ENCODE measurements around the gene ANGPT4. TPM values are rescaled to one million over a fixed set of nuclear protein-coding genes. Genes with fewer than 3 reads are reported as not detected.
"Not testable (repeated sequence)": the region's sequence is repeated elsewhere in the genome, so short reads cannot be mapped to it uniquely, and the experiment has no call there.

ANGPT4 gene
- total RNA-seq, 1 experiment from 2014 or later: not detected

- no peak for DNase-seq (ENCODE audit: low read depth)
Observed at GRCh38 chr20:873875-874607, 42.1 kb downstream of the ANGPT4 start.

DNA sequence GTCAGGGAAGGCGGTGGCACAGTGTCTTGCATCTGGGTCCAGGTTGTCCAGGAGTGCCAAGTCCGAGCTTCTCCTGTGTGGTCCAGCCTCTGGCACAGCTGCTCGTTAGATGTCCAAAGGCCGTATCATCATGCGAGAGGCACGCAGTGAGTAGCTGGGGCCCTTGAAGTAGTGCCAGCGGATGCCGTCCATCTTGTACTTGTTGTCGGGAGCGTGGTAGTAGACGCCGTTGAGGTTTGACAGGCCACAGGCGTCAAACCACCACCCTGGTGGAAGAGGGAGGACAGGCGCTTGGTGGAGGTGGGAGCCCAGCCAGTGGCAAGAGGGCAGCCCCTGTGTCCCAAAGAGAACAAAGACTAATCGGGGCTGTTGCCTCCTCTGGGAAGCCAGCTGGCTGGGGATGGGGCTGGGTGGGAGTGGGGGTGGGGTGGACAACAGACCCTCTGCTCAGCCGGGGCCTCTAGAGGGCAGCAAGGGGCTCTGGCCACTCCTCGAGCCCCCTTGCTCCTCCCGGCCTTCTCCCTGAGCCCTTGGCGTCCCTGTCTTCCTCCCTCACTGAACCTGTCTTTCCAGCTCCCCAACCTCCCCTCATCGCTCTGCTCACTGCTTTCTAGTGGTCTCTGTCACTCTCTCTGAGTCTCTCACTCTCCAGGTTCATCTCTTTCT is 43.1 kb downstream of the ANGPT4 start:
- DNase-seq (ENCODE audit: low read depth): no peak

DNA sequence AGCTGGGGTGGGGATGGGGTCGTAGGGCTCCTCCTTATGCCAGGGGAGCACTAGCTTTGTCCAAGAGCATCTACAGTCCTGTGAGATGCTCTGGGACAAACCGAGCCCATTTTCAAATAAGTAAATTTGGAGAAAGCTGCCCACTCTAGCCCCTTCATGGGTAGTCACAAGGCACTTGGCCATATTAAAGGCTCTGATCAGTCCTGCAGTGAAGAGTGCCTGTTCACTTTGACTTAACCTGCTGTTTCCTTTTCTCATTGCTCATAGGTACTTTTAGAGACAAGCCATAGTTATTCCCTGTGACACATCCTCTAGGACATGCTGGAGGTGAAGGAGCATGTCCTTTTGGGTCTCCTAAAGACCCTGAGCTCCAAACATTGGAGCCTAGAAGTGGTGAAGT is 44.2 kb downstream of the ANGPT4 start:
- DNase-seq (ENCODE audit: low read depth): no peak

GRCh38 chr20:871436-871835 is 44.7 kb downstream of the ANGPT4 start:
- no peak for DNase-seq (ENCODE audit: low read depth)

DNA sequence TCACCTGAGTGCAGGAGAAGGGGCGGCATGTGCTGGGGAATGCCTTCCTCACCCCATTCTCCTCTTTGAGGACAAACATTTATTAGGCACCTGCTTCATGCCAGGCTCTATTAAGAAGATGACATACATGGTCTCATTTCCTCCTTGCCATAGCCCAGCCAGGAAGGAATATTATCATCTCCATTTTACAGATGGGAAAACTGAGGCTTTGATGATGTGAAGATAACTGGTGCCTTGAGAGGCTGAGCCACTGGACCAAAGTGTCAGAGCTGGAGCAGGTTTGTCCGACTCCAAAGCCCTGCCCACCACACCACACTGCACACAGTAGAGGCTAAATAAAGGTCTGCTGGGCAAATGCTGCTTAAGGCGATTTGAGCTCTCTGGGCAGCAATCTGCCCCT is 45.4 kb downstream of the ANGPT4 start:
- DNase-seq (ENCODE audit: low read depth): no peak

- no peak for DNase-seq (ENCODE audit: low read depth)
Observed at GRCh38 chr20:869606-870005, 46.5 kb downstream of the ANGPT4 start.

DNA sequence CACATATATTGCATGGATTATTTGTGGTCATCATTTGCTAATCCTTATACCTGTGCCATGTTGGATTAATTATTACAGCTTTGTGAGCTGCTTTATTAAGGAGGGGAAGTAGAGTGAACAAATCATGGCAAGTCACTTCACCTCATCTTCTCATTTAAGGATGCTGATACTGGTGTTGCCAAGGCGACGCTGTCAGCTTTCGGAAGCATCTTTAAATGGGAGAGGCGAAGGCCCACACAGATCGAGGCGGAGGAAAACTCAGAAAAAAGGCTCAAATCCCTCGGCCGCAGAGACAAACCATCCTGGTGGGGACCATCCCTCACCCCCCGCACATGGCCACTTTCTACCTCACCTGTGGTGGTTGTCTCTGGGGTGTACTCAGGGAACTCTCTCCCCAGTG is 47.9 kb downstream of the ANGPT4 start:
- no peak for DNase-seq (ENCODE audit: low read depth)

DNA sequence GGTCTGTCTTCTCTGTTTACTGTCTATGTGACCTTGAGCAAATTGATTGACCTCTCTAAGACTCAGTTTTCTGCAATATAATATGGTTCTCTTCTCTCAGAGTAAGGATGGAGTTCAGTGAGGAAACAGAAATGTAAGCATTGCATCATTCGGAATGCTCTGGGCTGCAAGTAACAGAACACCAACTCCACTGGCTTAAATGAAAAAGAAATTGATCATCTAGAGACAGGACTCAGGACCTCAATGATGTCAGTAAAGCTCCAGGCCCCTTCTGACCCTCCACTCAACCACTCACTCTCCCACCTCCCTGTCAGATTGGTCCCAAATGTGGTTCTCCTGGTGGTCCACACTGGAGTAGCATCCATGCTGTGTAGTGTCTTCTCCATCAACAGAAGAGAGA is 50.7 kb downstream of the ANGPT4 start:
- no peak for DNase-seq (ENCODE audit: low read depth)

GRCh38 chr20:860891-861290 is 55.2 kb downstream of the ANGPT4 start:
- no peak for DNase-seq (ENCODE audit: low read depth)

DNA sequence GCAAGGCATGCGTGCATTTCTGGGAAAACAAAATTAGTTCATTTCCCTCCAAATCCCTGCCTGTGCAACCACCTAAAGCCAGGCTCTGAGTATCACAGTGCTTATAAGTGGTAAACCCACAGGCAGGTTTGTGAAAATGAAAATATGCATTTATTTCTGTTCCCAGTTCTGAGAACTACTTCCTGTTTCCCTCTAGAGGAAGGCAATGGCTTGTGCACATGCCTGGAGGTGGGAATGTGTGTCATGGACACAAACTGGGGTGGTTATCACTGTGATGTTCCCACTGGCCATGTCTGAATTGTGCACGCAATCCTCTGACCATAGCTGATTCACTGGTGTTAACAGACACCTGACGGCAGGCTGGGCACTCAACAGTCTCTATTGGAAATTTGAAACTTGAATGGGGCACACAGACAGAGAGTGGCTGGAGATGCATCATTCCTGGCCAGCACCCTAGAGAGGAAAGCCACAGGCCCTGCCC is 56.3 kb downstream of the ANGPT4 start:
- DNase-seq (ENCODE audit: low read depth): peak; percentile 82

DNA sequence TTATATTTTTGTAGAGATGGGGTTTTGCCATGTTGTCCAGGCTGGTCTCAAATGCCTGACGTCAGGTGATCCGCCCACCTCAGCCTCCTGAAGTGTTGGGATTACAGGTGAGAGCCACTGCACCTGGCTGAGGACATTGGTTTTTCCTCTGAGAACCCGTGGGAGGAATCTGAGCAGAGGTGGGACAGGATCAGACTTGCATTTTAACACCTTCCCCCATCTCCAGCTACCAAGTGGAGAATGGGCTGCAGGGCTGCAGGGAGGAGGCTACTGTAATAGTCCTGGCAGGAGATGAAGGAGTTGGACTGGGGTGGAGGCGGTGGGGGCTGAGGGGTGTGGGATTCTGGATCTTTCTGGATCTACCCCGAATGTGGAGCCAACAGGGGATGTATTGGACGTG is 58.1 kb downstream of the ANGPT4 start:
- no peak for DNase-seq (ENCODE audit: low read depth)

DNA sequence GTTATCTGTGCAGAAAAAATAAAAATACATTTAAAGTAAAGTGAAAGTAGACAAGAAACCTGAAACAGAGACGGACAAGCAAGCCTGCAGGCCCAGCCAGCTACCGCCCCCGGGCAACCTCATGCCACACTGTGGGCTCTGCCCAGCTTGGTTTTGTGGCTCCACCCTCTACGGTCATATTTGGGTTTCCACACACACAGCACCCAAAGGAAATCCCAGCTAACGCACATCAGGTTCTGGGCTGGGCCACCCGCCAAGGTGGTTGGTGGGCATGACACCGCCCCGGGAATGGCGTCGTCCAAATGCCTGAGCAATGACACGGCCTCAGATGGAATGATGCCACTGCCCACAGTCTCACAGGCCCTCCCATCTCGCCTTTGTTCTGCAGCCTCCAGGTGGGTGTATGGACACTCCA is 59.8 kb downstream of the ANGPT4 start:
- DNase-seq (ENCODE audit: low read depth): peak; percentile 100

DNA sequence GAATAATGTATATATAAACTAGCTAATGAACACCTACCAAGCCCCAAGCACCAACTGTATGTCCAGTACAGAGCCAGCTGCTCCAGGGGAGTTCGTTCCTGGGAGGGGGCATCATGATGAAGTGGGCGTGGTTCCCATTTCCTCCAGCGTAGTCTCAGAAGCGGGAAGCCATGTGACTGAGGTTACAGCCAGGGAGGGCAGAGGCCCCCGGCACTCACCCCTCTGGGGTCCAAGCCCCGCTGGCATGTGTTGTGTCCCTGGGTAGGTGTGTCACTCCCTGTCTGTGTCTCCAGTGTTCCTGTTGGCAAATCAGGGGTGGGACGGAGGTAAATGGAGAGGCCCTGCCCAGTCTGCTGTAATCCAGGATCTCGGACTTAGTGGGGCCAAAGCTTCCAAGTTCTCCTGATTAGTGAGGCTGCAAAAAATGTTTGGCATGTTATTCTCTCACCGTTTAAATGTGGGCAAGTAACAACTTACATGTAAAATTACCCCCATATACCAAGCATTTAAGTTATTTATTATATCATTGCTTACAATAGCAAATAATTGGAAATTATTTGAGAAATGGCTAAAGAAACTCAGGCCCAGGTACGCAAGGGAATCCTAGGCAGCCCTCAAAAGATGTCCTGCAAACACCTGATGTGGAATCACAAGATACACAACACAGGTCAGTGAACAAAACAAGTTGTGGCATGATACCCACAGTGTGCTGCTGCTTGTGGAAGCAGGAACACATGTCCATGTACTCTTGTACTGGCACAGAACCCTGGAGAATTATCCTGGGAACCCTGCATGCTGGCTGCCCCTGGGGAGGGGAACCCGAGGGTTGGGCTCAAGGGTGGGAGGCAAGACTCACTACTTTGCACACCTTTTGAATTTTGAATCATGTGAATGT is 60.4 kb downstream of the ANGPT4 start:
- DNase-seq (ENCODE audit: low read depth): peak; percentile 39

DNA sequence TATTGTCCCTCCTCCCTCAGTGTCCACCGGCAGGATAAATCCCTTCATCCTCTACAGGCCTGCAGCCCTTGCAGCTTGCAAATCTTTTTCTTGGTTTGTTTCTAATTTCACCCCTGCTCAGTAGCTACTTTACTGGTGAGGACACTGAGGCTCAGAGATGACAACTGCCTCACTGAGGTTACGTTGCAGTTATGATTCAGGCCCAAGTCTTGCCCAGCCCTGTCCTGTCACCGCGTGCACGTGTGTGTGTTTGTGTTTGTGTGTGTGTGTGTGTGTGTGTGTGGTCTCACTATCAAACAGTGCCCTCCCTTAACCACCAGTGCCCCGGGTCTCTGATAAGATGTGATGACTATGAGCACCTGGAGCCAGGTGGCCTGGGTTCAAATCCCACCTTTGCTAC is 61.5 kb downstream of the ANGPT4 start:
- no peak for DNase-seq (ENCODE audit: low read depth)

DNA sequence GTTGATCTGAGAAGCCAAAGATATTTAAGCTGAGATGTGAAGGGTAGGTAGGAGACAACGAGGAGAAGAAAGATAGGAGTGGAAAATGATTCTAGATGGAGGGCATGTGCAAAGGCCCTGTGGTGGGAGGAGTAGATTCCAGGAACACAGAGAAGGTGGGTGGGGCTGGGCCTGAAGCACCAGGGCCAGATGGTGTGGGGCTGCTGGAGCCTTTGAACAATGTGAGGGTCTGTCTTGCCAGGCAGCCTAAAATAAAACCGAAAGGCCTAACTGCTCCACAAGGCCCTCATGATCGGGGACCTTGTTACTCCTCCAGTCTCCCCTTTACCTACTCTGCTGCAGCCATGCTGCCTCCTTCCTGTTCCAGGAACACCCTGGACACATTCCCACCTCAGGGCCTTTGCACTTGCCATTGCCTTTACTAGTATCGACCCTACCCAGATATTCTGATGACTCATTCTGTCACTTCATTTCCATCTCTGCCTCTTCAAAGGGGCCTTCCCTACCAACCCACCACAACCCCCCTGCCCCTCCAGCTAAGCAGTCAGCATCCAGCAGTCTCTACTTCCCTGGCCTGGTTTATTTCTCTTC is 62.6 kb downstream of the ANGPT4 start:
- no peak for DNase-seq (ENCODE audit: low read depth)

GRCh38 chr20:848731-849130 is 67.4 kb downstream of the ANGPT4 start:
- DNase-seq (ENCODE audit: low read depth): not testable (repeated sequence)

DNA sequence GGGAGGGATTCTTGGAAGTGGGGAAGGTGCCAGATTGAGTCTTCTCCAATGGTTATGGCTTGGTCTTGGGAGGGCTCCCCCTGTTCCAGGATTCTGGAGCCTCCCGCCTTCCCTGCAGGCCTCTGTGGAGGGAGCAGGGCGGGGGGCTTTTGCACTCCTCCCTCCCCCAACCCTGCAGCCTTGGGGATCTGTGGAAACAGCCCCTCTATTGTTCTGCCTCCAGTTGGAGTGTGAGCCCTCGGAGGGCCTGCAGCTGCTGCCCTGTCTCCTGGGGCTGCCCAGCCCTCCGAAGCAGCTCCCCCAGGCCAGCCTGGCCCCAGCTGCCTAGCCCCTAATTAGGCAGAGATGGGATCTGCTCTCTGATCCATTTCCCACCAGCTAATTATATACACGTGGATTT is 67.9 kb downstream of the ANGPT4 start:
- DNase-seq (ENCODE audit: low read depth): no peak

DNA sequence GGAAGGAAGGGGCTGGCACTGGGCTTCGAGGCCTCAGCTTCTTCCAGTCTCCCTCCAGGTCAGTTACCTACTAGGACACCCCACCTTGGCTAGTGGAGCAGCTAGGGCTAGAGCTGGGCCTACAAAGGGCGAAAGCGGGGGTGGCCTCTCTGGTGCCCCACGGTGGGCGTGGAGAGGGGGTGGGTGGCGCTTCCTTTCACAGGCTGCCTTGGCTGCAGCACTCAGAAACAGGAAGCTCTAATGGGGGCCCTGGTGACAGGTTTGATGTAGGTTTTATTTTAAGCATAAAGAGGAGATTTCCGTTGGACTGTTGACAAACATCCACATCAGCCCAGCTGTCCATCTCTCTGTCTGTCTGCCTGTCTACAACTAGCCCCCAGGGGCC is 69.2 kb downstream of the ANGPT4 start:
- no peak for DNase-seq (ENCODE audit: low read depth)

DNA sequence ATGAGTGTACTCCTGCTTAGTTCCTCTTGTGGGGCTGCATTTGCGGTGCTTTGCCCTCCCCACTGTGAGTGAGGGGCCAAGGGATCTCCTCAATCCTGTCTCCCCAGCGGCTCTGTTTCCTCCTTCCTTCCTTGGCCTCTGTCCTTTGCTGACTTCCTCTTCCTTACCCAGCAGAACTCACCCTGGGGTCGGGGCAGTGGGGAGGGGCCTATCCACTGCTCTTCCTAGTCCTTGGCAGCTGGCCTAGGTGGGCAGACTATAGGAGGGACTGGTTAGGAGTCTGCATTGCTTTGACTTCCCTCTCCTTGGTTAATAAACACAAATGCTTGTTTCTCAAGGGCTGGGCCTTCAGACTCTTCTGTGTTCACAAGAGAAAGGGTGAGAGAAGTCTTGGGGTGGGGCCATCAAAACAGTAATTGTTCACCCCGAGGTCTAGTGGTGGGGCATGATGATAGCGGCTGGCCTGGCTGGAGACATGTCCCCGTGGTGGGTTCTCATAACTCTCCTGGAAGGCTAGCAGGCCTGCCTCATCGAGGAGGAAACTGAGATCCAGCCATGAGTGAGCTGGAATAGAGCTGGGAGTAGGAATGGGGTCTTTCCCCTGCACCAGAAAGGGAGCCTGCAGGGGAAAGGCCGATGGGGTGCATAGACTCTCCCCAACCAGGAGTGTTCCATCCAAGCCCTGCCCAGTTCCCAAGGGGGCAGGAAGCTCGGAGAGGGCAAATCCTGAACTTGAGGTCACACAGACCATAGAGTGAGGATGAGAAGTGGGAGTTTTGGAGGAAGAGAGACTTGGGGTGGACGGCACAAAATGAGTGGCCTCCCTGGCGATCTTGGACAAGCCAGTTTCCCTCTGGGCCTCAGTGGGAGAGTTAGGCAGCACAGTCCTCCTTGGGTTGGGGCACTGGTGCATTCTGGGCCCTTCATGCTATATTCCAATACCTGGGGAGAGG is 69.9 kb downstream of the ANGPT4 start:
- no peak for DNase-seq (ENCODE audit: low read depth)

- DNase-seq (ENCODE audit: low read depth): no peak
Observed at GRCh38 chr20:845226-845868, 70.8 kb downstream of the ANGPT4 start.

All from M059J (cell line).